Activated CD8-positive, alpha-beta memory T cell treated with anti-CD3 and anti-CD28 coated beads for 4 hours (primary cell): ENCODE results near the gene HECTD1.
"Not testable (repeated sequence)": the region's sequence is repeated elsewhere in the genome, so short reads cannot be mapped to it uniquely, and the experiment has no call there.

Source experiments
- DNase-seq, 2 donors: peaks; one replicate each; pipeline ENCODE4 v3.0.0-alpha.2; 2020; ENCODE audit warnings: low read depth in 2 of 2

HECTD1 gene

GRCh38 chr14:31207755-31208545 lies at the start of gene HECTD1:
Gene HECTD1 (minus strand): TSS chr14:31207793. CDS start chr14:31205936, 1,857 bp downstream.
- DNase-seq, result peak; percentile 73 to 77

- no peak for DNase-seq
These were observed 49.6 kb upstream of the HECTD1 start for GRCh38 chr14:31257244-31257553.

- DNase-seq, result no peak
These were observed 49.1 kb upstream of the HECTD1 start for GRCh38 chr14:31256534-31257243.

GRCh38 chr14:31255918-31256317 lies 48.3 kb upstream of the HECTD1 start:
- DNase-seq, result not testable (repeated sequence)

- DNase-seq, result no peak
These were observed 47.7 kb upstream of the HECTD1 start for GRCh38 chr14:31255286-31255685.

GRCh38 chr14:31253746-31254471 lies 46.3 kb upstream of the HECTD1 start:
- no peak for DNase-seq

- no peak for DNase-seq
These were observed 45.3 kb upstream of the HECTD1 start for GRCh38 chr14:31252865-31253264.

GRCh38 chr14:31251028-31251958 lies 43.7 kb upstream of the HECTD1 start:
- no peak for DNase-seq

- no peak for DNase-seq
These were observed 37.0 kb upstream of the HECTD1 start for GRCh38 chr14:31244626-31245025.

- DNase-seq, result no peak
These were observed 36.3 kb upstream of the HECTD1 start for GRCh38 chr14:31243860-31244259.

GRCh38 chr14:31242161-31242940 lies 34.8 kb upstream of the HECTD1 start:
- not testable (repeated sequence) for DNase-seq

GRCh38 chr14:31241450-31242114 lies 34.0 kb upstream of the HECTD1 start:
- no peak for DNase-seq

GRCh38 chr14:31239741-31240140 lies 32.1 kb upstream of the HECTD1 start:
- DNase-seq, result no peak

- no peak for DNase-seq
These were observed 27.9 kb upstream of the HECTD1 start for GRCh38 chr14:31235462-31235861.

GRCh38 chr14:31232081-31232480 lies 24.5 kb upstream of the HECTD1 start:
- DNase-seq, result no peak

GRCh38 chr14:31231272-31231671 lies 23.7 kb upstream of the HECTD1 start:
- DNase-seq, result not testable (repeated sequence)

- no peak for DNase-seq
These were observed 23.0 kb upstream of the HECTD1 start for GRCh38 chr14:31230573-31230958.

GRCh38 chr14:31229638-31230572 lies 22.3 kb upstream of the HECTD1 start:
- no peak for DNase-seq

GRCh38 chr14:31229009-31229408 lies 21.4 kb upstream of the HECTD1 start:
- DNase-seq, result no peak
